Endothelial cell of umbilical vein (primary cell): ENCODE data around the gene DAZ1. TPM values are rescaled to one million over a fixed set of nuclear protein-coding genes. Genes with fewer than 3 reads are reported as not detected.
A peak's percentile ranks its signal among the peaks of the same experiment; 100 is the strongest.
"Not testable (repeated sequence)": the region's sequence is repeated elsewhere in the genome, so short reads cannot be mapped to it uniquely, and the experiment has no call there.

Experiments used
- Bru-seq: library from RNA; stranded (reverse); fragments of 400-500 nt; gene quantifications from one replicate; lab custom pipeline; 2021; lab: Mats Ljungman, UMichigan
- BruChase-seq, 2 experiments: library from RNA; stranded (reverse); fragments of 400-500 nt; gene quantifications; one replicate each; lab custom pipeline; 2021; lab: Mats Ljungman, UMichigan
- BruUV-seq: library from RNA; stranded (reverse); fragments of 400-500 nt; replicated peaks from 2 replicates; lab custom pipeline; 2021; lab: Mats Ljungman, UMichigan
- CTCF ChIA-PET: fragments of 300-600, 350-600 bp; sonication (Branson Sonifier 250); formaldehyde crosslinking; loops from one replicate; lab custom pipeline; 2021; ENCODE audit warnings: antibody characterized with exemption, inconsistent platforms; lab: Charles Lee
- POLR2A ChIA-PET: fragments of 300-600, 350-600 bp; sonication (Branson Sonifier 250); formaldehyde crosslinking; loops from one replicate; lab custom pipeline; 2021; ENCODE audit warnings: antibody characterized with exemption, inconsistent platforms; lab: Charles Lee
- DNase-seq: peaks from one replicate; pipeline ENCODE4 v3.0.0-alpha.2; 2011; ENCODE audit warnings: low read depth, low spot score
- FAIRE-seq: peaks from 2 replicates; lab custom pipeline; 2011; peaks lifted over from hg19 to GRCh38; lab: Jason Lieb, UNC
- H2AFZ ChIP-seq: 2 replicates; pipeline ENCODE4 v1.6.0; 2012; ENCODE audit warnings: low read depth, low read length, control low read depth, inconsistent platforms
- H3K27ac ChIP-seq: 2 replicates; pipeline ENCODE4 v1.5.1; 2011; ENCODE audit warnings: low read depth, mild to moderate bottlenecking, control low read depth, low read length, moderate library complexity; ENCODE audit not compliant: insufficient read depth
- H3K27me3 ChIP-seq, 2 experiments: 2 replicates each; pipeline versions ENCODE4 v1.6.0 to v1.6.1; 2011; ENCODE audit warnings: low read length in 2 of 2, mixed read lengths in 1 of 2; ENCODE audit not compliant: control insufficient read depth in 2 of 2, insufficient read depth in 2 of 2
- H3K36me3 ChIP-seq, 2 experiments: 2 replicates in 1 of 2; 3 replicates in 1 of 2; pipeline ENCODE4 v1.5.1; 2011; ENCODE audit warnings: low read length in 2 of 2, mild to moderate bottlenecking in 1 of 2, moderate library complexity in 1 of 2; ENCODE audit not compliant: control insufficient read depth in 2 of 2, insufficient read depth in 2 of 2; ENCODE audit errors: extremely low read depth in 1 of 2
- H3K4me1 ChIP-seq: 3 replicates; pipeline ENCODE4 v1.5.1; 2011; ENCODE audit warnings: mild to moderate bottlenecking, low read length; ENCODE audit not compliant: control insufficient read depth, insufficient read depth; ENCODE audit errors: extremely low read depth
- H3K4me2 ChIP-seq: 2 replicates; pipeline ENCODE4 v1.6.1; 2011; ENCODE audit warnings: low read length, control low read depth, mixed read lengths; ENCODE audit not compliant: insufficient read depth
- H3K4me3 ChIP-seq, 3 experiments: fragments of 200-600 bp in 1 of 3; sonication (generic), shearing (Covaris generic) in 1 of 3; replicated peaks in 1 of 3; 2 replicates each; pipeline ENCODE4 v1.5.1; 2011 to 2016; ENCODE audit warnings: control low read depth in 3 of 3, low read length in 3 of 3, mild to moderate bottlenecking in 2 of 3, inconsistent platforms in 1 of 3, low read depth in 1 of 3, moderate library complexity in 1 of 3; ENCODE audit not compliant: insufficient read depth in 1 of 3
- H3K79me2 ChIP-seq: 2 replicates; pipeline ENCODE4 v1.6.0; 2012; ENCODE audit warnings: low read length, inconsistent platforms; ENCODE audit not compliant: control insufficient read depth, insufficient read depth
- H3K9ac ChIP-seq: replicated peaks from 2 replicates; pipeline ENCODE3; 2011; ENCODE audit warnings: low read length, control low read depth; ENCODE audit not compliant: insufficient read depth; ENCODE audit errors: extremely low read depth
- H3K9me1 ChIP-seq: replicated peaks from 3 replicates; pipeline ENCODE4 v1.6.0; 2011; ENCODE audit warnings: mild to moderate bottlenecking, low read length; ENCODE audit not compliant: control insufficient read depth, insufficient read depth; ENCODE audit errors: extremely low read depth
- H3K9me3 ChIP-seq: replicated peaks from 2 replicates; pipeline ENCODE4 v1.5.1; 2012; ENCODE audit warnings: low read length, inconsistent platforms; ENCODE audit not compliant: control insufficient read depth, insufficient read depth
- H4K20me1 ChIP-seq: replicated peaks from 2 replicates; pipeline ENCODE3; 2011; ENCODE audit warnings: mild to moderate bottlenecking, low read length; ENCODE audit not compliant: control insufficient read depth, insufficient read depth; ENCODE audit errors: extremely low read depth
- dilution Hi-C: fragments of 300-500 bp; cut with MboI; formaldehyde crosslinking; loops from one replicate; pipeline ENCODE4 v1.15.0; 2019; ENCODE audit warnings: low sequenced_read_pairs; ENCODE audit not compliant: extremely low pct_ligation_motif_present
- intact Hi-C: fragments of 100-400 bp; cut with micrococcal nuclease; formaldehyde crosslinking; loops from one replicate; pipeline ENCODE4 v1.10.0; 2022
- long read RNA-seq: library from polyadenylated mRNA; stranded (forward); transcript quantifications from one replicate; pipeline ENCODE4 v2.0.0, GENCODE V29; 2021
- polyA minus RNA-seq, 3 experiments: library from RNA; depleted of rRNA, polyadenylated mRNA; stranded (reverse); fragments of >200 nt; gene quantifications; 1 replicate in 1 of 3; 2 replicates in 2 of 3; pipeline ENCODE4 v1.2.3, GENCODE V29; 2011
- polyA plus RNA-seq, 4 experiments: library from polyadenylated mRNA; depleted of rRNA in 3 of 4; stranded (reverse) in 3 of 4; unstranded in 1 of 4; fragments of >200 nt; gene quantifications; 2 replicates each; pipeline versions ENCODE4 v1.2.1 to v1.2.3, GENCODE V29; 2011 to 2012; ENCODE audit warnings: missing spikeins in 1 of 4
- total RNA-seq: library from RNA; stranded (reverse); gene quantifications from 2 replicates; pipeline ENCODE4 v1.2.3, GENCODE V29; 2021

The DAZ1 gene
- total RNA-seq (not detected in 2 replicates), polyA plus RNA-seq (not detected in 2 replicates), polyA minus RNA-seq (not detected in 2 replicates), Bru-seq, nascent RNA (percentile 1 among the genes with signal in this experiment), BruChase-seq, experiment 1, labeled RNA remaining after a 6-hour chase (percentile 1 among the genes with signal in this experiment), BruChase-seq, experiment 2, labeled RNA remaining after a 2-hour chase (not detected)
- not detected in 2 replicates for polyA plus RNA-seq (2011; cell fraction: cytosol; rRNA removed)
- not detected in 2 replicates for polyA plus RNA-seq (2011; cell fraction: nucleus; rRNA removed)
- not detected in 2 replicates for polyA plus RNA-seq (2012)
- not detected for polyA minus RNA-seq (2011; cell fraction: cytosol; rRNA and poly(A)+ RNA removed)
- polyA minus RNA-seq (2011; cell fraction: nucleus; rRNA and poly(A)+ RNA removed), result not detected in 2 replicates
- long read RNA-seq, result 0 reads

DNA sequence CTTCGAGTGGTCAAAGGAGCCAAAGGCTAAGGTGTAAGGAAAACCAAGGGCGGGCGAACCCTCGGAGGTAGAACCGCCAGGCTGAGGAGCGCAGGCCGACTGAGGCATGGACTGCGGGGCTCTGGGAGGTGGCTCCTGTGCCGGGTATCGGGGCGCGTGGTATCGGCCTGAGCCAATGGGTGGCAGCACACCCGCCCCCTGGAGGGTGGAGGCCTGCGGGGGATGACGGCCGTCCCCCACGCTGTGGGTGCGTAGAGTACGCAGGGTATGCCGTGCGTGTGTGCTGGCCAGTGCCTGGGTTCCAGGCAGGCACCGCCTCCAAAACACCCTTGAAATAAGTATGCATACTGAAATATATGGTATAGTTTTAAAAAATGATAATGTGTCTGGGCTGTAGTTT lies at the start of gene DAZ1:
Gene DAZ1, minus strand, starts transcription at position 101 of the 400 bp plus-strand sequence. CDS start 208 bp downstream, outside the sequence.
- intact Hi-C loops, BruUV-seq, H3K9me3 ChIP-seq, H3K4me3 ChIP-seq, H3K79me2 ChIP-seq, H3K4me2 ChIP-seq, CTCF ChIA-PET, H2AFZ ChIP-seq, H3K36me3 ChIP-seq, H3K27ac ChIP-seq, H3K9me1 ChIP-seq, H3K4me1 ChIP-seq, H3K9ac ChIP-seq, FAIRE-seq, H3K27me3 ChIP-seq, dilution Hi-C loops, H4K20me1 ChIP-seq, DNase-seq, POLR2A ChIA-PET: not testable (repeated sequence)

DNA sequence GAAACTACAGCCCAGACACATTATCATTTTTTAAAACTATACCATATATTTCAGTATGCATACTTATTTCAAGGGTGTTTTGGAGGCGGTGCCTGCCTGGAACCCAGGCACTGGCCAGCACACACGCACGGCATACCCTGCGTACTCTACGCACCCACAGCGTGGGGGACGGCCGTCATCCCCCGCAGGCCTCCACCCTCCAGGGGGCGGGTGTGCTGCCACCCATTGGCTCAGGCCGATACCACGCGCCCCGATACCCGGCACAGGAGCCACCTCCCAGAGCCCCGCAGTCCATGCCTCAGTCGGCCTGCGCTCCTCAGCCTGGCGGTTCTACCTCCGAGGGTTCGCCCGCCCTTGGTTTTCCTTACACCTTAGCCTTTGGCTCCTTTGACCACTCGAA lies 20.4 kb upstream of the DAZ1 start, which contains the start of gene DAZ2:
Gene DAZ2, plus strand, starts transcription at position 301 of the 400 bp plus-strand sequence. CDS start 208 bp downstream, outside the sequence.
- H3K9me1 ChIP-seq, BruUV-seq, H3K27ac ChIP-seq, H3K36me3 ChIP-seq, H4K20me1 ChIP-seq, H2AFZ ChIP-seq, H3K4me2 ChIP-seq, DNase-seq, H3K4me3 ChIP-seq, H3K79me2 ChIP-seq, FAIRE-seq, H3K27me3 ChIP-seq, CTCF ChIA-PET, intact Hi-C loops, dilution Hi-C loops, H3K9ac ChIP-seq, H3K9me3 ChIP-seq, POLR2A ChIA-PET, H3K4me1 ChIP-seq: not testable (repeated sequence)

- BruUV-seq, H3K79me2 ChIP-seq, H3K27me3 ChIP-seq, intact Hi-C loops, CTCF ChIA-PET, H3K4me1 ChIP-seq, H3K27ac ChIP-seq, H3K9me1 ChIP-seq, dilution Hi-C loops, POLR2A ChIA-PET, H3K4me3 ChIP-seq, FAIRE-seq, H3K4me2 ChIP-seq, H3K36me3 ChIP-seq, DNase-seq, H3K9ac ChIP-seq, H3K9me3 ChIP-seq, H2AFZ ChIP-seq, H4K20me1 ChIP-seq: not testable (repeated sequence)
Measured at GRCh38 chrY:23210681-23211080, 11.9 kb upstream of the DAZ1 start.

GRCh38 chrY:23209802-23210495 lies 11.1 kb upstream of the DAZ1 start:
- H2AFZ ChIP-seq, intact Hi-C loops, H4K20me1 ChIP-seq, H3K4me3 ChIP-seq, H3K9ac ChIP-seq, H3K4me1 ChIP-seq, BruUV-seq, POLR2A ChIA-PET, FAIRE-seq, H3K27me3 ChIP-seq, H3K27ac ChIP-seq, H3K4me2 ChIP-seq, DNase-seq, H3K9me1 ChIP-seq, CTCF ChIA-PET, H3K36me3 ChIP-seq, dilution Hi-C loops, H3K9me3 ChIP-seq, H3K79me2 ChIP-seq: not testable (repeated sequence)
